ENCODE data around the gene ST6GALNAC6.

Gene ST6GALNAC6

DNA sequence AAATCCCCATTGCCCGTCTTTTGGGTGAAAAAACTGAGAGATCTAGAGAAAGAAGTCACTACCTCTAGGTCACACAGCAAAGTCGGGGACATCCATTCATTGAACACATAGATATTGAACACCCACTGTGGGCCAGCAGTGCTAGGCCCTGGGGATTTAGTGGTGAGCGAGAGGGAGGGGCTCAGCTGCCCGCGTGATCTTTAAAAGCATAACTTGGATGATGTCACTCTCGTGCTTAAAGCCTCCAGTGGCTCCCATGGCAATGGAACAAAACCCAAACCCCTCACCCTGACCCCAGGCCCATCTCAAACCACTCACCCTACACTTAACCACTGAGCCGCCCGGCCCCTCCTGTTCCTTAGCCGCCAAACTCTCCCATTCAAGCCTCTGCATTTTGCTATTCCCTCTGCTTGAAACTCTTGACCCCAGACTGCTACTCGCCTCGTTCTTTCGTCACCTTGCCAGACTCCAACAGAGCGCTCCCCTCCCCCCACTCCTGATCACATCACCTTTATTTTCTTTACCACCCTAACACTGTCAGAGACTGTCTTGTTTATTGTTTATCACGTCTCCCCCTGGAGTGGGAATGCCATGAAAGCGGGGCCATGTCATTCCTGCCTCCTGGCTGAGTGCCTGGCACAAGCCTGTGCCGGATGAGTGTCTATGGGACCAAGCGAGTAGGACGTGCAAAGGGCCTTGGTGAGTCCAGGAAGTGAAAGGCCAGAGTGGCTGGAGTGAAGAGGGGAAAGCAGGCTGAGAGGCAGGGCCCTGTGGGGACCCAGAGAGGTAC, 31.9 kb upstream of the ST6GALNAC6 start:
- DNase-seq: no peak

DNA sequence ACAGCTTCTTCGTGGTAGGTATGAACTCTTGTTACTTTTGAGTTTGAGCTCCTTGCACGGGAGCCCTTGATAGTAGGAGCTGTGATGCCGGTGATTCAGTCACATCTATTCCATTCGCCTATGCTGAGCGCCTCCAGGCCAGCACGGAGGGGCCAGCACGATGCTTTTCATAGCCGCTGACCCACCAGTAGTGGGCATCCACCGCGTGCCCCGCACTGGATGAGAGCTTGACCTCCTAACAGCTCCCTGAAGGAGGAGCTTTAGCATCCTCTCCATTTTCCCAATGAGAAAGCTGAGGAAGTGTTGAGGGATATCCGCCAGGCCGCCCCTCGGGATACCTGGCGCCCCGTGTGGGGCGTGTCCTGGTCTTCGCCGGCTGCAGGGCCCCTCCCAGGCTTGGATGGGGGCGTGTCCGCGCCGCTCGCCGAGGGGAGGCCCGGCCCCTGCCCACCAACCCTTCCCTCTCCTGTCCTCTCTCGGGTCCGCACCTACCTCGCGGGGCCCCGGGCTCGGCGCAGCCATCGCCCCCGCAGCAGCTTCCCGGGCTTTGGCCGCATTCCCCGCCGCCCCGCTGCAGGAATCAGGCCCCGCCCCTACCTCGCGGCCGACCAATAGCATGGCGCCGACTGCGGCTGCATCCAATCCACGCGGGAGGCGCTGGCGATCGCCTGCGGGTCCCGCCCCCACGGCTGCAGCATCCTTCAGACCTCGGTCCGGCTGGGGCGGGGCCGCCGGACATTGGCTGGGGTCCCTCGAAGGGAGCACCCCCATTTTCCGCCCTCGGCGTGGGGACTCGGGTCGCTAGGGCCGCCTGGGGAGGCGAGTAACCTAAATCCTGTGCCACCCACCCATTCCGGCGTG, 31.1 kb upstream of the ST6GALNAC6 start, which contains the start of gene PIP5KL1:
Gene PIP5KL1, minus strand, starts transcription at position 547 of the 861 bp plus-strand sequence. Its CDS starts 25 bp downstream, at position 522.
- peak; percentile 73 for DNase-seq

DNA sequence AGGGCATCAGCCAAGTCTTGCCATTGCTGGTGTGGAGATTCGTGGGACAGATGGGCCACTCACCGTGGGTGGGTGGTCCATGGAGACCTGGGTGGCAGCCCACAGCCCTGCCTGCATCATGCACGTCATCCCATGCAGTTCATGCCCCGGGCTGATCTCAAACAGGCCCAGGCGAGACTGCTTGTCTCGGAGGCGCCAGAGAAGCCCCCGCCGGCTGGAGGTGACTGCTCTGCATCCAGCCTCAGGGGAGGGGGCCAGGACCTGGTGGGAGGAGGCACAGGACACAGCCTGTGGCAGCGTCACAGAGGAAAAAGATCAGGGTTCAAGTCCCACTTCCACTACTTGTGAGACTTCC, 30.2 kb upstream of the ST6GALNAC6 start:
- no peak for DNase-seq

DNA sequence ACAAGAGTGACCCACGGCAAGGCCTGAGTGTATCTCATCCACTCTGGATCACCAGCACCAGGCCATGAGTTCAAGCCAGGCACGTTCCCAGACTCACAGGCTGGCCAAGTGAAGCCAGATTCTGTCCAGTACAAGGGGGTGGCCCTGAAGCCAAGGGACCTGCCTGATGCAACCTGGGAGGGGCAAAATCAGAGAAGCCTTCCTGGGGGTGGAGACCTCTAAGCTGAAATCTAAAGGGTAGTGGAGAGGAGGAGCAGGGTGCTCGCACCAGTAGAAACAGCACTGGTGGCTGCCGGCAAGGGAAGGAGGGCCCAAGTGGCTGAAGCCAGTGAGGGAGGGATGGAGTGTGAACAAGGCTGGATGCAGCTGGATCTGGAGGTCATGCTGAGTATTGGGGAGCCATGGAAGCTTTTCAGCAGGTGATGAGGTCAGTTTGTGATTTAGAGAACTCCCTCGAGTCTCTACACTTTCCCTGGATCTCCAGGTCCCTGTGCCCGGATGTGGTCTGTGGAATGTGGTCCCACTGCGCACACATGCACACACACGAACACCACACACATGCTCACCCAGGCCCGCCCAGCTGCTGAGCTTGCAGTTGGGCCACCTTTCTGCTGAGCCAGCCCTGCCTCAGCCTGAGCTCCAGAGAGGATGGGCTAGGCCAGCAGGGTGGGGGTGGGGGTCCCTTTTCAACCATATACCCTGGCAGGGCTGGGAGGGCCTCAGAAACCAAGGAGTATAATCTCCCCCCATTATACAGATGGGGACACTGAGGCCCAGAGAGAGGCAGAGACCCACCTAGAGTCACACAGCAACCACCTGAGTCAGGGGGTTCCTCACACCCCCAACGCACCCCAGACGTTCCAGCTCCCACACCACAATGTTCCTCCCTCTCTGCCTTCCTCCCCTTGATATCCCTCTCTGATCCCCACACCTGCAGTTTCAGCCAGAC, 29.5 kb upstream of the ST6GALNAC6 start:
- no peak for DNase-seq

DNA sequence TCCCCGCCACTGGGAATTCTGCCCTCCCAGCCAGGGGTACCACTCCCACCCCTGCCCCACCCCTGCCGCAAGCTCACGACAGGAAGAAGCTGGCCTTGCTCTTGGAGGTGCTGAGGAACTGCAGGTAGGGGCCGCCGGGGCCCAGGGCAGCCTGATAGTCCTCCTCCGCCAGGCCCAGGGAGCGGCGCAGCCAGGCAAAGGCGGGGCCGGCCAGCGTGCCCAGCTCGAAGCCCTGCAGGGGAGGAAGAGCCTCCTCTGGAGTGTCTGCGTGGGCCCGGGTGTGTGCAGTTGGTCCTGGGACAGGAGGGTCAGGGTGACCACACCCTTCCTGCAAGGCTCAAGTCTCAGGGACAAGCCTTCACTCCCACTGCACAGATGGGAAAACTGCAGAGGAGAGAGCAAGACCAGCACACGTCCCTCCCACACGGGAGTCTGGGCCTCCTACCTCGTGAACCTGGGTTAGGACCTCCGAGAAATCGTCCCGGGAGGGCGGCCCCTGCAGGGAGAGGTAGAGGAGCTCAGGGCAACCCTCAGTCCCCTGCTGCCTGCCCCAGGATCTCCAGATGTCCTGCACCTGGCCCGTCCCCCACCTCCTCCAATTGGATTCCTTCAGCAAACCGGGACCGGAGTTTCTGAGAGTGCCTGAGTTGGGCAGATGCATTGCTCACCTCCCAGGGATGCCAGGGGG, 28.7 kb upstream of the ST6GALNAC6 start:
- peak; percentile 24 for DNase-seq

DNA sequence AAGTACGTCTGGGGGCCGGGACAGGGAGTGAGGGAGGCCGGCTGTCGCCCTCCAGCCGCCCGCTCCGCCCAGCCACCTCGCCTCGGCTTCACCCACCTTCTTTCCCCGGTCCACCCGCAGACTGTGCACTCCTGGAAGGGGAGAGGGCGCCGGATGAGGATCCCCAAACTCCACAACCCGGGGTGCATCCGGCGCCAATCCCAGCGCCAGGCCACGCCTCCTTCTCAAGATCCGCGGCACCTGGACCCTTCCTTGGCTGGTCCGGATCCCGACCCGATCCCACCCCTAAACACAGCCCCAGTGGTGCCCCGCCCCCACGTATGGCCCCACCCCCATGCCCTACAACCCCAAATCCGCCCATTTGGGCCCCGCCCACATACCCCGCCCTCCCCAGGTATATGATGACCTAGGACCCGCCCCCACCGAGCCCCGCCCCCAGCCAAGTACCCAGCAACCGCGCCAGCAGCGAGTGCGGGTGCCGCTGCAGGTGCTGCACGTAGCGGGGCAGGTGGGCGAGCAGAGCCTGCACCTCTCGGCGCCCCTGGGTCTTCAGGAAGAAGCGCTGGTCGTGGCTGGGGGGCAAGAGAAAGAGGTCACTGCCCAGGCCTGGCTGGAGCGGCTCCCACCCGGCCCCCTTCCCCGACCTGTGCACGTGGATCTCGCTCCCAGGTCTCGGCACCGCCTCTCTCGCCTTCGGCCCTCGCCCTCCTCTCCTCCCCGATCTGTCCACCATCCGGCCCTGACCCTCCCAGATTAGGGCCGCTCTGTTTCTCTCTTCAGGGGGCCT, 28.0 kb upstream of the ST6GALNAC6 start:
- peak; percentile 93 for DNase-seq

DNA sequence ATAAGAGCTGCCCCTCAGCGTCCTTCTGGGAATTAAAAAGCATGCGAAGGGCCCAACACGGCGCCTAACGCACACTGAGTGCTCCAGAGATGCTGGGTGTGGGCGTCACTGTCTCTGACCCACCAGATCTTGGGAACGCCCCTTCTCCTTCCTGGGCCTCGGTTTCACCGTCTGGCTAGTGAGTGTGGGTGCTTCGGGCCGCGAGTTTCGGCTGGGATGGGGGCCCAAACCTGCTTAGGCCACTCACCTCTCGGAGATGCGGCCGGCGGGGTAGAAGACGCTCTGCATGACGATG, 27.4 kb upstream of the ST6GALNAC6 start:
- DNase-seq: peak; percentile 38

DNA sequence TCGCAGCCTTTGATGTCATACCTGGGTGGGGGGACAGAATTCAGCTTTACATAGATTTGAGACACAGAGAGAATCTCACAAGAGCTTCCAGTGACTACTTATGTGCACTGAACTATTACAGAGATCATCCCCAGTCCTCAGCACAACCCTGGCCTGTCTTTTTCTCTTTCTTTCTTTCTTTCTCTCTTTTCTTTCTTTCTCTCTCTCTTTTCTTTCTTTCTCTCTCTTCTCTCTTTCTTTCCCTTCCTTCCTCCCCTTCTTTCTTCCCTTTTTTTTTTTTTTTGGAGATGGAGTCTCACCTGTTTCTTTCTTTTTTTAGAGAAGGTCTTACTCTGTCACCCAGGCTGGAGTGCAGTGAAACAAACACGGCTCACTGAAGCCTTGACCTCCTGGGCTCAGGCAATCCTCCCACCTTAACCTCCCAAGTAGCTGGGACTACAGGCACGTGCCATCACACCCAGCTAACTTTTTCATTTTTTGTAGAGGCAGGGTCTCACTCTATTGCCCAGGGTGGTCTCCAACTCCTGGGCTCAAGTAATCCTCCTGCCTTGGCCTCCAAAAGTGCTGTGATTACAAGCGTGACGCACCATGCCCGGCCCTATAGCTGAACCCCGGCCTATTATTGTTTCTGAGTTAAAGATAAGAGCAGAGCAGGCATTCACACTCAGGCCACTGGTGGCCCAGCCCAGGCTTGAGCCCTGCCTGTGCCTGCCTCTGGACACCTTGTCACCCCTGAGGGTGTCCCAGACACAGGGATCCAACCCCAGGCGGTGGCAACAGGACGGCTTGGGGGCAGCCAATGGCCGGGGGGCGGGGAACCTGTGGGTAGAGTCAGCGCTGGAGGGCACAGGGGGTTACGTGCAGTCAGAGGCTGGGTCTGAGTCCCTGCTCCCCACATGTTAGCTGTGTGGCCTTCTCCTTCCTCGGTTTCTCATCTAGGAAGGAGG, 26.8 kb upstream of the ST6GALNAC6 start:
- DNase-seq: no peak

DNA sequence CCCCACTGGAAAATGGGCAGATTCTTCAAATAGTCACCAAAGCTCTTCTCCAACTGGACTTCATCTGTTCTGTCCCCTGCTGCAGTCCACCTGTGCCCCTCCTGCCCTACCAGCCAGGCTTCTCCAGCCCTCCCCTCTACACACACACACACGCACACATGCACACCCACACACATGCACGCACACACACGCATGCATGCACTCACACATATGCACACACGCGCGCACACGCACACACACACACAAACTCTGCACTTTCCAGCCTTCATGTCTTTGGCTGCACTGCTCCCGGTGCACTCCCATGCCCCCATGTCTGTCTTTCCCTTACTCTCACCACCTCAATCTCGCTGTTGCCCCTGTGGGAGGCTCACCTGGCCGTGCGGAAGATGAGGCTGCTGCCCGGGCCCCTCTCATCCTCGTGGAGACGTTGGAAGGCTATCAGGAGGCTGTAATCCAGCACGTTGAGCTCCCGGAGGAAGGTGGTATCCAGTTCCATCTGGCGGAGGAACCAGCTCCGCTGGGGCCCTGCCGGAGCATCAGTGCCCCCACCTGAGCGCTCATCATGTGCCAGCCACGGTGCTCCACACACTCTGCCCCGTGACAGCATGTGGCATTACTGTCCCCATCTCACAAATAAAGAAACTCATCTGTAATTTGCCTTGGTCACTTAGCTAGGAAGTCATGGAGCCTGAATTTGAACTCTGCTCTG, 25.5 kb upstream of the ST6GALNAC6 start:
- no peak for DNase-seq

DNA sequence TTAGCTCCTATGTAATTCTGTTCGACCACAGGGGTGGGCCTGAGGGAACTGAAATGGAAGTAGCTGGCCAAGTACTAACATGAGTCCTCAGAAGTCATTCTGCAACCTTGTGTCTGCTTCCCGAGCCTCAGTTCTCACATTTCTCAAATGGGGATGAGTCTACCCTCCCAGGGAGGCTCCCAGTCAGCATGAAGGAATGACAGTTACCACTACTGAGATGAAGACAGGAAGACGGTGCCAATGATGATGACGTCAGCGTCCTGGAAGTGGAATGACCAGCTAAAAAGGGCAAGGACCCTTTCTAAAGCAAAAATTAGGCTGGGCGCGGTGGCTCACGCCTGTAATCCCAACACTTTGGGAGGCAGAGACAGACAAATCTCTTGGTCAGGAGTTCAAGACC, 24.4 kb upstream of the ST6GALNAC6 start:
- DNase-seq: no peak

DNA sequence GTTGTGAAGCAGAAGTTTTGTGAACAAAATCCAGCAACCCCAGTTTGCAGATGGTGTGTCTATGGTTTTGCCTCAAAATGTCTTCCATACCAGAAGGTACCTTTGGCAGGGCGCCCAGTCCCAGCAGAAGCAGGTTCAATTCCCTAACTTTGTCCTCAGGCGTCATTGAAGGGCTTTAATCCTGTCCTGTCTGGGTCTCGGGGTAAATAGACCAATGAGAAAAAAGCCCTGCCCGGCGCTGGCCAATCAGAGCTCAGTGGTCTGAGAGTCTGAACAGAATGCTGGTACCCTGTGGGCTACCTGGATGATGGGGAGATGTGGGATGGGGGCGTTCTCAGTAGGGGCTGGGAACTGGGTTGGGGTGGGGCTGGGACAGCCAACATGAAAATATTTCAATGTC, 23.6 kb upstream of the ST6GALNAC6 start:
- DNase-seq: no peak

DNA sequence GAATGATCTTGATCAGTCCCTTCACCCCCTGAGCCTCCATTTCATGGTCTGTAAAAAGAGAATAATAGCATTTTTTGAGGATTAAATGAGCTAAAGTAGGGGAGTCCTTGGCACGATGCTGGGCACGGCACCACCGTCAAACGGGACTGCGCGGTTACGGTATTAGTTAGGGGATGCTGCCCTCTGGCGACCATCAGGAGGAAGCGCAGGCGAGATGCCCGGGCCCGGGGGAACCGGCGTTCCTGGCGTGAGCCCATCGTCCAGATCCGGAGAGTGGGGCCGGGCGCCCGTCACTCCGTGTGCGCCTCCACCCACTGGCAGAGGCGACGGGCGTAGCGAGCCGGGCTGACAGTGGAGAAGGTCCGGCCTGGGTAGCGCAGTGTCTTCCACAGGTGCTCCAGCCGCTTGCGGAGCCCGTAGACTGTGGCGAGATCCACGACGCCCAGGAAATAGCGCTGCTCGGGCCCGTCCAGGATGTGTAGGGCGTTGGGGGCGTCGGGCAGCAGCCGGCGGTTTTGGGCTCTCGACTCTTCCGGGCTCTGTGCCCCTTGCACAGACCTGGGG, 22.2 kb upstream of the ST6GALNAC6 start:
- DNase-seq: peak; percentile 82

DNA sequence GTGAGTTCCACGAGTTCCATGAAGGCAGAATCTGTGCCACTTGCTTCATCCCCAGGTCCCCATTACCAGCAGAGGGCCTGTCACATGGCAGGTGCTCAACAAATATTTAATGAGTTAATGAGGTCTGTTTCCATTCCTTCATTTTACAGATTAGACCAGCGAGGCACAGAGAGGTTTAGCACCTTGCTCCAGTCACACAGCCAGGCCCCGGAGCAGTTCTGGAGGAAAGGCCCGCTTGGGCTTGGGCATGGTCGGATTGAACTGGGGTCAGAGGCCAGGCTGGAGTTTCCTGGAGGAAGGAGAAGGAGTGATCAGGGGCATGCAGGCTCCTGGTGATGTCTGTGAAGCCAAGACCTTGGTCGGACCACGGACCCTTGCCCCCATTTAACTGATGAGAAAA, 21.4 kb upstream of the ST6GALNAC6 start:
- DNase-seq: no peak

DNA sequence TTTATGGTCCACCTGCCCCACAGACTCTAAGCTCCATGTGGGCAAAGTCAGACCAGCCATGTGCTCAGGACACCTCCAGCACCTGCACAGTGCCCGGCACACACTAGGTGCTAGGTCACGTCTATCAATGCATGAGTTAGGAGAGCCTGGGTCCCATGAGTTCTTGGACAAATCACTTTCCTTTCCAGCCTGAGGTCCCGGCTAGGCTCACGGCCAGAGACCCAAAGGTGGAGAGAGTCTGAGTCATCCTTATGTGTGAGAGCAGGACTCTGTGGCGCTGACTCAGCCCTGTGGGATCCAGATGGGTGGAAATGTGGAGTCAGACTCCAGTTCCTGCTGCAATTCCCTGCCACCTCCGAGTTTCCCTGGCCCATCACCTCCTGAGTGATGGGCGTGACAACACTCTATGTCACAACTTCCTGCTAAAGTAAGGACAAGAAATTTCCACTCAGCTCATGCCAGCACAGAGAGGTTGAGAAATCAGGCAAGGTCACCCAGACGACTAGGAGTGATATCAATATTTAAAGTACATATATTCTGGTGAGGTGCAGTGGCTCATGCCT, 19.9 kb upstream of the ST6GALNAC6 start:
- no peak for DNase-seq

DNA sequence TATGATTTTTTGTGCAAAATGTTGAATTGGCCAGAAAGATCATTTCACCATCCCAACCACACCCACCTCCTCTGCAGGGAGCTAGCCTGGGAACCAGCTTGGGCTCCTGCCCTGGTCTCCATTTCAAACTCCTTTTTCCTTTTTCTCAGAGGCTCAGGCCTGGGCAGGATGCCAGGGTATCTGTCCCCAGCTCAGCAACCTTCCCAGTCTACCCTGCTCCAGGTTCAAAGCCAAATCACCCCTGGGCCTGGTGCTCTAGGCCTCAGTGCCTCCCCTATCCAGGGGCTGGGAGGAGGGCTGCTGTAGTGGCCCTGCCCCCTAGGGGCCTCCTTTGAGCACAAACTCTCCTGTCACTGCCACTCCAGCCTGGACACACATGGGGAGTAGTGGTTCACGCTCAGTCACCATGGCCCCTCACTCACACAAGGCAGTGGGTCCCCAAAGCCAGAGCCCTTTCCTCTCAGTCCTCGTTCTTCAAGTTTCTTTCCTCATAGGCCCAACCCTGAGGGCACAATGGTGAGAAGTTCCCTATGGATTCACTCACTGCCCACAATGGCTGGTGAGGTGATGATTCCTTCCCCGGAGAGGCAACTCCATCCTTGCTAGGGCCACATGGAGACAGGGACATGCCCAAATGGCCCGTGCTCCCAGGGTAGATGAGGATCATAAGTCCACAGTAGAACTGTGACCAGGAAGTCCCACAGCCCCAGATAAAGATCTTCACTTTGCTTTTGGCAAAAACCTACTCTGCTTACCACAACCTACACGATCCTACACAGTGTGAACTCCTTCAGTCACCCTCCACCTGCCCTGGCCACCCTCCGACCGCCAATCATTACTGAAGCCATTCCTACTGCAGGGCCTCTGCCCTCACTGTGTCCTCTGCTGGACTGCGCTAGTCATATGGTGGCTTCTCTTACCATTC, 19.0 kb upstream of the ST6GALNAC6 start:
- no peak for DNase-seq

DNA sequence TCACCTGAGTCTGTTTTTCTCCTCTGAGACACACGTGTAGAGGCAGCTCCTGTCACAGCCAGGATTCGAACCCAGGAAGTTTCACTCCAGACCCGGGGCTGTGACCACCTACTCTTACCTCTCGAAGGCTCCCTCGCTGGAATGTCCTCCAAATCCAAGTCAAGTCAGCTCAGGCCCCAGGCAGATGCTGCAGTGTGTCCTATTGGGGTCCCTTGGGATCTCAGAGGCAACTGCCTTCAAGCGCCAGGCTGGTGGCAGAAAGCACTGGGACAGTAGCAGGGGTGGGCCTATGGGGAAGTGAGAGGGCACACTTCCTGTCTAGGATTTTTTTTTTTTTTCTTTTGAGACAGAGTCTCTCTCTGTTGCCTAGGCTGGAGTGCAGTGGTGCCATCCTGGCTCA, 18.2 kb upstream of the ST6GALNAC6 start:
- DNase-seq: no peak

DNA sequence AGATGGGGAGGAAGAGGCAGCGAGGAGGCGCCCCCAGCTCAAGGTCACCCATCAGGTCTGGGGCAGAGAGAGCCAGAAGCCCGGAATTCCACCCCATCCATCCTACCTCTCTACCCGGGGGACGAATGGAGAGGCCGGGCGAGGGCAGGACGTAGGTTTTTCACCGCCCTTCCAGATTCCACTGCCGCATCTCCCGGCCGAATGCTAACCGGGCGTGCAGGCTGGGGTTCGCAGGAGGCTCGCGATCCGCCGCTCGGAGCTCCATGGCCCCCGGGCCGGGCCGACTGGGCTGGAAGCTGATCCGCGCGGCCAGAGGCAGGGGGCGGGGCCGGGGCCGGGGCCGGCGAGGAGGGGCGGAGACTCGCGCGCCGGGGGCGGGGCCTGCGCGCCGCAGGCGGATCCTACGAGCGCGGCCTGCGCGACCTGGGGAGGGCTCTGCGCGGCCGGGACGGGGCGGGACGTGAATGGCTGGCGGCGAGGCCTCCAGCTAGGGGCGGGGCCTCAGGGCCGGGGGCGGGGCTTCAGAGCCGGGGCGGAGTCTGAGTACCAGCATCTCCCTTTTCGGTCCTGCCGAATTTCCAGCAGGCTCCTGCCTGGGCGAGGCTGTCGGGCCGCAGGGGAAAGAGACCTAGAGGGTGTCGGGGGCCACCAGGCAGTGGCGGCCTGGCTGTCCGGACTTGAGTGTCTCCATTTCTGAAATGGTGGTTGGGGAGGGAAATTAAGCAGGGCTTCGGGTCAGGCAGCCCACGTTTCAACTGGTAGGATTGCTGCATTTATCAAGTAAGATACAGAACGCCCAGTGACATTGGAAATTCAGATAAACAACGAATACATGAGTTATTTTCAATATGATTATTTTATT, 17.5 kb upstream of the ST6GALNAC6 start, which contains the start of gene ST6GALNAC4:
Gene ST6GALNAC4, minus strand, starts transcription at position 322 of the 862 bp plus-strand sequence. CDS start 622 bp downstream, outside the sequence.
- peak; percentile 98 for DNase-seq
